Measurements from ENCODE around the gene CCDC172. TPM values are rescaled to one million over a fixed set of nuclear protein-coding genes. Genes with fewer than 3 reads are reported as not detected.

CCDC172 gene
- total RNA-seq, 1 experiment from 2014 or later = not detected

DNA sequence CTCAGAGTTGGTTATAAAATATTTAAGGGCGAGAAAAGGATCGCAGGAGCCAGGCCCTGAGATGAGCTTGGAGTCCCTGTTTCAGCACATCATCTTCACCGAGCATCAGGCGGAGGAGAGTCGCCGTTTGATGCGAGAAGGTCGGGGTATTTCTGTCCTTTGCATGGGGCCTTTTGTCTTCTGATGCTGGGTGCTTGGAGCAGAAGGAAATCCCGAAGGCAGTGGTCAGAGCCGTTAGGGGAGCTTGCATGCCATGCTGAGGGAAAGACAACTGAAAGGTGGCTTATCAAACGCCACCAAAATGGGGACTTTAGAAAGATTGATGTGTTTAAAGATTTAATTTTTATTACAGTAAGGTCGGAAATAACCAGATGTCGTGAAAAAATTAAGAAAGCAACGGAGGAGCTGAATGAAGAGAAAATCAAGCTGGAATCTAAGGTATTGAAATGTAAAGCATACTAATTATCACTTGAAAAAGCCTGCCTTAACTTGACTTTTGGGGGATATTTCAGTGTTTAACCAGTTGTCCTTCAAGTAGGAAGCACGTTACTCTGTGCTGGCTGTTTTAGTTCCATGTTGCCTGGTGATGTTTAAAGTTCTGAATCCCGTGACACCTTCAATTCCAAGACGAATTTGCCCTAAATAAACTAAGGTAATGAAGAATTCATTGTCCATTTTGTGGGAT lies 845 bp downstream of the CCDC172 start:
- Histone ChIP-seq H3K4me1 (ENCODE audit: insufficient read depth, low read length) (no peaks in the 10 kb centered on the region), H3K27me3 (ENCODE audit: low read length) (peaks cover 15% of the 10 kb centered on the region), H4K20me1 (ENCODE audit: low read length) (no peaks in the 10 kb centered on the region), H3K9ac (ENCODE audit: low read length) (no peak overlapping the region), H3K9me2 (replicated peaks; ENCODE audit: low read length) (no peaks in the 10 kb centered on the region), H2AFZ (ENCODE audit: low read length) (no peak overlapping the region), H3F3A (ENCODE audit: low read length, unreplicated experiment) (no peaks in the 10 kb centered on the region), H3K79me2 (ENCODE audit: low read length) (no peaks in the 10 kb centered on the region), H3K36me3 (ENCODE audit: low read depth, low read length) (no peaks in the 10 kb centered on the region), H3K9me3 (ENCODE audit: low read length) (no peaks in the 10 kb centered on the region), H3K27ac (ENCODE audit: low read length) (no peak overlapping the region), H3K4me2 (ENCODE audit: low read length) (no peak overlapping the region), H3K4me3 (ENCODE audit: low read length) (no peak overlapping the region)
- no peak for DNase-seq
- intact Hi-C loops (cut with micrococcal nuclease) = no loop called here
- POLR2A ChIA-PET (ENCODE audit: unreplicated experiment) = no interaction called here
- no peak for TF ChIP-seq EZH2phosphoT487 (IDR thresholded peaks at IDR 0.05; ENCODE audit: borderline replicate concordance, low read length)
- TF ChIP-seq EZH2 (IDR thresholded peaks at IDR 0.05; ENCODE audit: low read length, unreplicated experiment) = no peak
- TF ChIP-seq, protein P1, sequence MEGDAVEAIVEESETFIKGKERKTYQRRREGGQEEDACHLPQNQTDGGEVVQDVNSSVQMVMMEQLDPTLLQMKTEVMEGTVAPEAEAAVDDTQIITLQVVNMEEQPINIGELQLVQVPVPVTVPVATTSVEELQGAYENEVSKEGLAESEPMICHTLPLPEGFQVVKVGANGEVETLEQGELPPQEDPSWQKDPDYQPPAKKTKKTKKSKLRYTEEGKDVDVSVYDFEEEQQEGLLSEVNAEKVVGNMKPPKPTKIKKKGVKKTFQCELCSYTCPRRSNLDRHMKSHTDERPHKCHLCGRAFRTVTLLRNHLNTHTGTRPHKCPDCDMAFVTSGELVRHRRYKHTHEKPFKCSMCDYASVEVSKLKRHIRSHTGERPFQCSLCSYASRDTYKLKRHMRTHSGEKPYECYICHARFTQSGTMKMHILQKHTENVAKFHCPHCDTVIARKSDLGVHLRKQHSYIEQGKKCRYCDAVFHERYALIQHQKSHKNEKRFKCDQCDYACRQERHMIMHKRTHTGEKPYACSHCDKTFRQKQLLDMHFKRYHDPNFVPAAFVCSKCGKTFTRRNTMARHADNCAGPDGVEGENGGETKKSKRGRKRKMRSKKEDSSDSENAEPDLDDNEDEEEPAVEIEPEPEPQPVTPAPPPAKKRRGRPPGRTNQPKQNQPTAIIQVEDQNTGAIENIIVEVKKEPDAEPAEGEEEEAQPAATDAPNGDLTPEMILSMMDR (conservative IDR thresholded peaks at IDR 0.05; ENCODE audit: low read depth, low read length) = no peak
- ATAC-seq = no peak
- CTCF ChIA-PET = no interaction called here
- no TSS peak for BruUV-seq (replicated peaks)

DNA sequence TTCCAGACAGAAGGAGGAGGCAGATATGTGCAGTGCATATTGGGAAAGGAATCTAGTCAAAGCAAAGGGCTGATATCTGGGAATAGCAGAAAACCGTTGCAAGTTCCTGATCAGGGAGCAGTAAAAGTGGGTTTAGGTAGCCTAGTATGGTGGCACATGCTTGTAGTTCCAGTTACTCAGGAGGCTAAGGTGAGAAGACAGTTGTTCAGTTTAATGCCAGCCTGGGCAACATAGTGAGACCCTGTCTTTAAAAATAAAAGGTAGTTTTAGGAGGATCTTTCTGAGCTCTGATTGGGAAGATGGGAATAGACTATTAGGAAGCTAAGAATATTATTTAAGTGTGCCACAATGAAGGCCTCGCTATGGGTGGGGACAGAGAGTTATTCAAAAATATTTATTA lies 1.7 kb downstream of the CCDC172 start:
- intact Hi-C loops (cut with micrococcal nuclease) = no loop called here

DNA sequence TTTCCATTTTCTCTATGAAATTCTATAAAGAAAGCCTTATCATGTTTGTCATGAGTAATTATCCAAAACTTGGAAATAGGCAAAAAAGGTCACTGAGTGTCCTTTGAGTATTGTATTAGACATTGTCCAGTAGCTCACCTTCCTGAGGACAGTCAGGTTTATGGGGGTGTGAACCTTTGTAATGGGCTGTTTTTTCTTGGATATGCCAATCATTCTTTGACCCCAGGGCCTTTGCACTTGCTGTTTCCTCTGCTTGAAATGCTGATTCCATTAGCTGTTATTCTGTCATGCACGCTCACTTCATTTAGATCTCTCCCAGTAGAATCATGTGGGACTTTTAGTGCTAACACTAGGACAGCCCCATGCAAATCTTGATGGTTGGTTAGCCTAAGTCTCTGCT lies 4.9 kb downstream of the CCDC172 start:
- Histone ChIP-seq H3K9me3 (ENCODE audit: low read length) (no peaks in the 10 kb centered on the region), H3F3A (ENCODE audit: low read length, unreplicated experiment) (no peaks in the 10 kb centered on the region), H3K79me2 (ENCODE audit: low read length) (no peaks in the 10 kb centered on the region), H3K4me2 (ENCODE audit: low read length) (no peak overlapping the region), H3K4me1 (ENCODE audit: insufficient read depth, low read length) (no peaks in the 10 kb centered on the region), H2AFZ (ENCODE audit: low read length) (no peak overlapping the region), H4K20me1 (ENCODE audit: low read length) (no peaks in the 10 kb centered on the region), H3K9ac (ENCODE audit: low read length) (no peak overlapping the region), H3K36me3 (ENCODE audit: low read depth, low read length) (no peaks in the 10 kb centered on the region), H3K27me3 (ENCODE audit: low read length) (peaks cover 15% of the 10 kb centered on the region), H3K9me2 (replicated peaks; ENCODE audit: low read length) (no peaks in the 10 kb centered on the region), H3K27ac (ENCODE audit: low read length) (no peak overlapping the region), H3K4me3 (ENCODE audit: low read length) (no peak overlapping the region)
- ATAC-seq = no peak
- POLR2A ChIA-PET (ENCODE audit: unreplicated experiment) = no interaction called here
- TF ChIP-seq EZH2 (IDR thresholded peaks at IDR 0.05; ENCODE audit: low read length, unreplicated experiment) (no peak), EZH2phosphoT487 (IDR thresholded peaks at IDR 0.05; ENCODE audit: borderline replicate concordance, low read length) (no peak)
- TF ChIP-seq, protein P1 (conservative IDR thresholded peaks at IDR 0.05; ENCODE audit: low read depth, low read length) = no peak
- CTCF ChIA-PET = no interaction called here
- BruUV-seq (replicated peaks) = no TSS peak
- DNase-seq = no peak
- intact Hi-C loops (cut with micrococcal nuclease) = no loop called here

More for the DNA sequence above, 1.7 kb downstream of the CCDC172 start:
- TF ChIP-seq EZH2 (IDR thresholded peaks at IDR 0.05; ENCODE audit: low read length, unreplicated experiment) = no peak
- no peak for TF ChIP-seq EZH2phosphoT487 (IDR thresholded peaks at IDR 0.05; ENCODE audit: borderline replicate concordance, low read length)
- TF ChIP-seq, protein P1 (conservative IDR thresholded peaks at IDR 0.05; ENCODE audit: low read depth, low read length) = no peak
- no peak overlapping the region for H3K9ac ChIP-seq (ENCODE audit: low read length)
- DNase-seq (no peak), ATAC-seq (no peak)
- H3K36me3 ChIP-seq (ENCODE audit: low read depth, low read length) = no peaks in the 10 kb centered on the region
- ChIA-PET POLR2A (ENCODE audit: unreplicated experiment) (no interaction called here), CTCF (no interaction called here)
- no peak overlapping the region for H2AFZ ChIP-seq (ENCODE audit: low read length)
- H3F3A ChIP-seq (ENCODE audit: low read length, unreplicated experiment) = no peaks in the 10 kb centered on the region
- H3K27me3 ChIP-seq (ENCODE audit: low read length) = peaks cover 15% of the 10 kb centered on the region
- BruUV-seq (replicated peaks) = no TSS peak
- no peaks in the 10 kb centered on the region for H3K4me1 ChIP-seq (ENCODE audit: insufficient read depth, low read length)
- no peak overlapping the region for H3K4me2 ChIP-seq (ENCODE audit: low read length)
- H3K9me3 ChIP-seq (ENCODE audit: low read length) = no peaks in the 10 kb centered on the region
- no peaks in the 10 kb centered on the region for H3K79me2 ChIP-seq (ENCODE audit: low read length)
- H3K4me3 ChIP-seq (ENCODE audit: low read length) = no peak overlapping the region
- no peak overlapping the region for H3K27ac ChIP-seq (ENCODE audit: low read length)
- no peaks in the 10 kb centered on the region for H4K20me1 ChIP-seq (ENCODE audit: low read length)
- H3K9me2 ChIP-seq (replicated peaks; ENCODE audit: low read length) = no peaks in the 10 kb centered on the region

Measured in PC-3 (cell line).